ENCODE measurements around the gene AK5.
"Not testable (repeated sequence)": the region's sequence is repeated elsewhere in the genome, so short reads cannot be mapped to it uniquely, and the experiment has no call there.

The AK5 gene

GRCh38 chr1:77406661-77407060 is 124.8 kb downstream of the AK5 start:
- peak; percentile 58 for DNase-seq

GRCh38 chr1:77407738-77408375 is 126.0 kb downstream of the AK5 start:
- DNase-seq = no peak

GRCh38 chr1:77408933-77409332 is 127.1 kb downstream of the AK5 start:
- not testable (repeated sequence) for DNase-seq

GRCh38 chr1:77412069-77412819 is 130.4 kb downstream of the AK5 start:
- DNase-seq = peak; percentile 58

GRCh38 chr1:77412820-77413530 is 131.2 kb downstream of the AK5 start:
- no peak for DNase-seq

- no peak for DNase-seq
Measured at GRCh38 chr1:77413541-77414335, 131.9 kb downstream of the AK5 start.

GRCh38 chr1:77415579-77415978 is 133.8 kb downstream of the AK5 start:
- no peak for DNase-seq

- DNase-seq = peak; percentile 79
Measured at GRCh38 chr1:77416692-77417450, 135.1 kb downstream of the AK5 start.

- DNase-seq = not testable (repeated sequence)
Measured at GRCh38 chr1:77418055-77418454, 136.2 kb downstream of the AK5 start.

GRCh38 chr1:77421504-77422233 is 139.8 kb downstream of the AK5 start:
- no peak for DNase-seq

- DNase-seq = no peak
Measured at GRCh38 chr1:77424236-77424635, 142.4 kb downstream of the AK5 start.

- DNase-seq = no peak
Measured at GRCh38 chr1:77428068-77428467, 146.2 kb downstream of the AK5 start.

- DNase-seq = no peak
Measured at GRCh38 chr1:77430966-77431690, 149.3 kb downstream of the AK5 start.

- DNase-seq = no peak
Measured at GRCh38 chr1:77433934-77434333, 152.1 kb downstream of the AK5 start.

GRCh38 chr1:77434967-77435366 is 153.1 kb downstream of the AK5 start:
- DNase-seq = no peak

- no peak for DNase-seq
Measured at GRCh38 chr1:77438236-77438913, 156.6 kb downstream of the AK5 start.

GRCh38 chr1:77446841-77447555 is 165.2 kb downstream of the AK5 start:
- peak; percentile 47 for DNase-seq

GRCh38 chr1:77447669-77448068 is 165.8 kb downstream of the AK5 start:
- peak; percentile 97 for DNase-seq

- no peak for DNase-seq
Measured at GRCh38 chr1:77459881-77460280, 178.1 kb downstream of the AK5 start.

- DNase-seq = no peak
Measured at GRCh38 chr1:77461691-77462090, 179.9 kb downstream of the AK5 start.

Data from DMS53 (cell line).